ENCODE data around the gene FLII. TPM values are rescaled to one million over a fixed set of nuclear protein-coding genes. Genes with fewer than 3 reads are reported as not detected.
A peak's percentile ranks its signal among the peaks of the same experiment; 100 is the strongest.

FLII gene
- total RNA-seq, 1 donor from 2014 or later, result 183 TPM

DNA sequence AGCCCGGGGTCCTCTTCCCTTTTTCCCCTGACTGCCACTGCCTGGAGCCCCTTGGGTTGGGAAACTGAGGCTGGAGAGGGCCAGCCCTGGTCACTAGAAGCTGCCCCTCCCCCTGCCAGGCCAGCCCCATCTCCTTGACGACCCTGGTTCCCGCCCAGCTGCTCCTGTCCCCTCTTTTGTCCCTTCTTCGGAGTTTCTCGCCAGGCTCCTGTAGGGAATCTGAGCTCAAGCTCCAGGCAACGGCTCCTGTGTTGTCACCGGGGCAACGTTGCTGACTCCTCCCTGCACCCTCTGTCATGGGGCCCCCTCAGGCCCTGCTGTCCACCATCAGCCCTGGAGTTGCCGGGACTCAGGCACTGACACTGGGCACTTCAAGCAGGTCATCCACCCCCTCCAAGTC lies 27.4 kb downstream of the FLII start:
- TF ChIP-seq, protein P1, sequence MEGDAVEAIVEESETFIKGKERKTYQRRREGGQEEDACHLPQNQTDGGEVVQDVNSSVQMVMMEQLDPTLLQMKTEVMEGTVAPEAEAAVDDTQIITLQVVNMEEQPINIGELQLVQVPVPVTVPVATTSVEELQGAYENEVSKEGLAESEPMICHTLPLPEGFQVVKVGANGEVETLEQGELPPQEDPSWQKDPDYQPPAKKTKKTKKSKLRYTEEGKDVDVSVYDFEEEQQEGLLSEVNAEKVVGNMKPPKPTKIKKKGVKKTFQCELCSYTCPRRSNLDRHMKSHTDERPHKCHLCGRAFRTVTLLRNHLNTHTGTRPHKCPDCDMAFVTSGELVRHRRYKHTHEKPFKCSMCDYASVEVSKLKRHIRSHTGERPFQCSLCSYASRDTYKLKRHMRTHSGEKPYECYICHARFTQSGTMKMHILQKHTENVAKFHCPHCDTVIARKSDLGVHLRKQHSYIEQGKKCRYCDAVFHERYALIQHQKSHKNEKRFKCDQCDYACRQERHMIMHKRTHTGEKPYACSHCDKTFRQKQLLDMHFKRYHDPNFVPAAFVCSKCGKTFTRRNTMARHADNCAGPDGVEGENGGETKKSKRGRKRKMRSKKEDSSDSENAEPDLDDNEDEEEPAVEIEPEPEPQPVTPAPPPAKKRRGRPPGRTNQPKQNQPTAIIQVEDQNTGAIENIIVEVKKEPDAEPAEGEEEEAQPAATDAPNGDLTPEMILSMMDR (conservative IDR thresholded peaks at IDR 0.05), result no peak
- Mint-ChIP-seq H3K4me1 (peaks cover 52% of the 10 kb centered on the region), H3K27ac (ENCODE audit: unreplicated experiment) (peak overlapping the region; percentile 87), H3K9me3 (no peaks in the 10 kb centered on the region), H3K36me3 (ENCODE audit: low read depth) (no peaks in the 10 kb centered on the region), H3K4me3 (peak overlapping the region; percentile 84), H3K27me3 (ENCODE audit: low read depth) (no peaks in the 10 kb centered on the region)
- peak; percentile 49 for DNase-seq (ENCODE audit: low read depth, low spot score)

DNA sequence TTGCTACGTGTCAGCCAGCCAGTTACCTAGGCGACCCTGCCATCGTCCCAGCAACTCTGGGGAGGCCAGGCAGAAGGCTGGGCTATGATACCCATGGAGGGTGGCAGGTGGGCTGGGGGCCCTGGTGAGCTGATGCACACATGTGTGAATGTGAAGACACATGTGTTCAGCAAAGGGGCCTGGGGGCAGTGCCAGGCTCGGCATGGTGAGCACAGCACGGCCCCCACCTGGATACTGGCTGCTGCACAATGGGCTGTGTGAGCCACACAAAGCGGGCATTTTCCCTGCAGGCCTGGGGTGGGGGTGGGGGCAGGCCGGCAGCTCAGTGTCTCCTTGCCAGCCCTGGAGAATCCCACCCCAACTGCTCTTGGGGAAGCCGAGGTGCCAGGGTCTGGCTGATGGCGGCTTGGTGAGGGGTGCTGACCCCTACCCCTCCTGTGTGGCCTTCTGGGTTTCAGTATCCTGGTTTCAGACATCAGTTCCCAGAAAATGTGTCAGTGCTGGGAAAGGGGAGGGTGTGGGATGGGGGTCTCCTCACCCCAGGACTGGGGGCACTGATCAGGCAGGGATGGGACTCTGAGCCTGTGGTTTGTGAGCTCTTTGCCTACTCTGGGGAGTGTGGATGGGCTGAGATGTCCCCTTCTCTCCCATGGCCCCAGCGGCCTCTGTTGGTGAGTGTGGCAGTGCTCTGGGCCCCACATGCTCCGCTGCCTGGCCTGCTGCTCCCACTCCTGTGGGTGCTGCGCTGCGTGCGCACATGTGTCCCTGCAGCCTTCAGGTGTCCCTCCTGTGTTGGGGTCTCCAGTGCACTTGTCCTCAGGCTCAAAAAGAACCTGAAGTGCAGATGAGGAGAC lies 28.0 kb downstream of the FLII start:
- Mint-ChIP-seq H3K36me3 (ENCODE audit: low read depth) (no peaks in the 10 kb centered on the region), H3K4me3 (peak overlapping the region; percentile 72), H3K4me1 (peaks cover 56% of the 10 kb centered on the region), H3K9me3 (no peaks in the 10 kb centered on the region), H3K27ac (ENCODE audit: unreplicated experiment) (peak overlapping the region; percentile 87), H3K27me3 (ENCODE audit: low read depth) (no peaks in the 10 kb centered on the region)
- DNase-seq (ENCODE audit: low read depth, low spot score), result no peak
- TF ChIP-seq, protein P1 (conservative IDR thresholded peaks at IDR 0.05), result no peak

DNA sequence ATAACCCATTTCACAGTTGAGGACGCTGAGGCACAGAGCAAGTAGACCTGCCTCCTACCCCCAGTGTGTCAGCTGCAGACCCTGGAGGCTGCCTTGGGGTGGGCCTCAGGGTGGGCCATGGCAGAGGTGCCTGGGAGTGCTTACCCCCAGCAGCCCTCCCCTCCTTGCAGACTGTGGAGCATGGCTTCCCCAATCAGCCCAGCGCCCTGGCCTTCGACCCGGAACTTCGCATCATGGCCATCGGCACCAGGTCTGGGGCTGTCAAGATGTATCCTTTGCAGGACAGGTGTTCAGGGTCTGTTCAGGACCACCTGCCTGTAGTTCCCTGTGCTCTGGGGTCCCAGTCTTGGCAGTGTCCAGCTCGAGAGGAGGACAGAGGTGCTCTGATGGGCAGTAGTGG lies 28.8 kb downstream of the FLII start:
- H3K36me3 Mint-ChIP-seq (ENCODE audit: low read depth), result no peaks in the 10 kb centered on the region
- no peak overlapping the region for H3K27ac Mint-ChIP-seq (ENCODE audit: unreplicated experiment)
- peaks cover 59% of the 10 kb centered on the region for H3K4me1 Mint-ChIP-seq
- TF ChIP-seq, protein P1 (conservative IDR thresholded peaks at IDR 0.05), result no peak
- H3K9me3 Mint-ChIP-seq, result no peaks in the 10 kb centered on the region
- H3K27me3 Mint-ChIP-seq (ENCODE audit: low read depth), result no peaks in the 10 kb centered on the region
- peak overlapping the region; percentile 72 for H3K4me3 Mint-ChIP-seq
- no peak for DNase-seq (ENCODE audit: low read depth, low spot score)

DNA sequence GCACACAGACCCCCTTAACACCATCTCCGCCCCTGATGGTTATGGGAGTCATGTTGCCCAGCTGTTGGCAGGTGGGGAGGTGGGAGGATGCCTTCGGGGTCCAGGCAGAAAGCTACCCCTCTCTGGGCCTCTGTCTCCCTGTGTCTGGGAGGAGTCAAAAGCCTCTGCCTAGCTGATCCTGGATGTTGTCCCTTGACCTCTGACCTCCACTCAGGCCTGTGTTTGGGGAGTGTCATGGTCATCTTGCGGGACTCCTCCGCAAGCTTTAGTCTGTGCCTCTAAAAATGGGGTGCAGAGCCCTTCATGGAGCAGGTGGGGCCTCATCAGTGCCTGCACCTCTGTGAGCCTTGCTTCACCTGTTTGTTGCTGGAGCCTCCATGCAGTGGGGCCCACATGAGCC lies 29.3 kb downstream of the FLII start:
- Mint-ChIP-seq H3K9me3 (no peaks in the 10 kb centered on the region), H3K36me3 (ENCODE audit: low read depth) (no peaks in the 10 kb centered on the region), H3K27ac (ENCODE audit: unreplicated experiment) (no peak overlapping the region), H3K27me3 (ENCODE audit: low read depth) (no peaks in the 10 kb centered on the region), H3K4me3 (peak overlapping the region; percentile 72), H3K4me1 (peaks cover 64% of the 10 kb centered on the region)
- no peak for DNase-seq (ENCODE audit: low read depth, low spot score)
- TF ChIP-seq, protein P1 (conservative IDR thresholded peaks at IDR 0.05), result no peak

DNA sequence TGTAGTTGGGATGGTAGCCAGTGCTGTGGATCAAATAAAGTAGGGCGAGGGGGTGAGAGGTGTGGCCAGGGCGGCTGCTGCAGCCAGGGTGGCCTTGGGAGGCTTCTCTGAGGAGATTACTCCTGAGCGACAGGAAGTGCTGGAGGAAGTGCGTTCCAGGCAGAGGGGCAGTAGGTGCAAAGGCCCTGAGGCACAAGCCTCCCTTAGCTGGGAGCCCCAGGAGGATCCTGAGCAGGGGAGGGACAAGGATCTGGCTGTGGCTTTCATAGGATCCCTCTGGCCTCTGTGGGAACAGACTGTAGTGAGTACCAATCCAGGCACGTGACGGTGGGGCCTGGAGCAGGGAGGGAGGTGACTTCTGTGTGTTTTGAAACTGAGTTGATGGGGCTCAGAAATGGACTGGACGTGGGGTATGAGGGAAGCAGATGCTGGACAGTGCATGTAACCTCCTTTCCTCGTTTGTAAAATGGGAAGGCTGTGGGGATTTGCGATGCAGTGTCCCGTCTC lies 30.3 kb downstream of the FLII start:
- Mint-ChIP-seq H3K4me1 (peaks cover 68% of the 10 kb centered on the region), H3K9me3 (no peaks in the 10 kb centered on the region), H3K27ac (ENCODE audit: unreplicated experiment) (peak overlapping the region; percentile 47), H3K4me3 (peak overlapping the region; percentile 96), H3K36me3 (ENCODE audit: low read depth) (no peaks in the 10 kb centered on the region), H3K27me3 (ENCODE audit: low read depth) (no peaks in the 10 kb centered on the region)
- TF ChIP-seq, protein P1 (conservative IDR thresholded peaks at IDR 0.05), result no peak
- DNase-seq (ENCODE audit: low read depth, low spot score), result no peak
